ENCODE data around the gene HAUS6. TPM values are rescaled to one million over a fixed set of nuclear protein-coding genes. Genes with fewer than 3 reads are reported as not detected.

Gene HAUS6
- total RNA-seq, 1 donor from 2014 or later, result 27.2 TPM

DNA sequence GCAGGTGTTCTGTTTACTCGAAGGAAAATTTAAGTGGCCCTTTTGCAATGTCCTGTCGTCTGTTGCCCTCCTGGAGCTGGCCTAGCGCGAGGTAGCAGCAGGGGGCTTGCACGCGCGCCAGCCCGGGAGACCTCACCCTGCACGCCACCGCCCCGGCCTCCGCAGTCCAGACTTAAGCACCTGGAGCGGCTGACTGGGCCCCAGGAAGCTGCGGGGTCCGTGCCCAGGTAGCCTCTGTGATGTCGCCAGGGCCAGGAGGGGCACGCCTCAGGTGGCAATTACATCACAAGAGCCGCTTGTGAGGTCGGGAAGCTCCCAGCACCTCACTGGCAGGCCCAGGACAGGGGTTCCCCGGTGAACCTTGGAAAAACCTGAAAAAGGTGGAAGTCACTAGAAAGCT, 69.7 kb downstream of the HAUS6 start, which contains the start of gene SAXO1:
SAXO1 (minus strand) TSS at position 195 of the 400 bp plus-strand sequence. CDS start 301 bp downstream, outside the sequence.
- no peak for DNase-seq (ENCODE audit: low read depth)
- no peak within 1 kb of the TSS for H3K4me3 ChIP-seq (ENCODE audit: low read depth, low read length)
- no peak for TF ChIP-seq CTCF (conservative IDR thresholded peaks at IDR 0.05; ENCODE audit: low read depth, low read length)

- H3K4me3 ChIP-seq (ENCODE audit: low read depth, low read length), result no peak overlapping the region
- DNase-seq (ENCODE audit: low read depth), result no peak
Measured at GRCh38 chr9:19032406-19032805, 70.3 kb downstream of the HAUS6 start.

GRCh38 chr9:19030899-19031298, 71.8 kb downstream of the HAUS6 start:
- DNase-seq (ENCODE audit: low read depth), result no peak
- no peak overlapping the region for H3K4me3 ChIP-seq (ENCODE audit: low read depth, low read length)
- TF ChIP-seq CTCF (conservative IDR thresholded peaks at IDR 0.05; ENCODE audit: low read depth, low read length), result no peak

More at GRCh38 chr9:19032406-19032805, 70.3 kb downstream of the HAUS6 start:
- TF ChIP-seq CTCF (conservative IDR thresholded peaks at IDR 0.05; ENCODE audit: low read depth, low read length), result no peak

DNA sequence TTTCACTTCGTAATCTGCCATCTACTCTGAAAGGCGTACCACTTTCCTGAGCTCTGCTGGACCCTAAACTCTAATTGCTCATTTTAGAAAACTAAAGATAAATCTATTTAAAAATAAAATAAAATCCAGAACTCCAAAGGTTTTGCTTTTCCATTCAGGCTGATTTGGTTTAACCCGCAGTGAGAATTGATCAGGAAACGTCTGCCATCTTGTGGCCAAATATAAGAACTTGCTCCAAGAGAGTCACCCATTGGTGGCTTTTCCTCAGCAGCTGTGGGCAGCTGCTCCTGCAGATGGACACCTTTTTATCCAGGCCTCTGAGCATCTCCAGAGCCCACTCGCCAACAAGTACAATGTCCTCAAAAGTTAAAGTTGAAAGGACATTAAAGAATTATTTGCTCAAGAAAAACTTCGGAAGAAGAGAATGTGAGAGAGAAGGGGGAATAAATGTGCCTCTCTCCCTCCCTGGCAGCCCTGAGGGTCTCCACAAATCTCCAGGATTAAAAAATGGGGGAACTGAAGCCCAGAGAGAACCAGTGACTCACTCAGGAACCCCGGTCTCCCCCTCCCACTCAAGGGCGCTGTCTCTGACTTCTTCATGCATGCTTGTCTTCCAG, 73.8 kb downstream of the HAUS6 start:
- no peak overlapping the region for H3K4me3 ChIP-seq (ENCODE audit: low read depth, low read length)
- TF ChIP-seq CTCF (conservative IDR thresholded peaks at IDR 0.05; ENCODE audit: low read depth, low read length), result peak; percentile 74
- no peak for DNase-seq (ENCODE audit: low read depth)

DNA sequence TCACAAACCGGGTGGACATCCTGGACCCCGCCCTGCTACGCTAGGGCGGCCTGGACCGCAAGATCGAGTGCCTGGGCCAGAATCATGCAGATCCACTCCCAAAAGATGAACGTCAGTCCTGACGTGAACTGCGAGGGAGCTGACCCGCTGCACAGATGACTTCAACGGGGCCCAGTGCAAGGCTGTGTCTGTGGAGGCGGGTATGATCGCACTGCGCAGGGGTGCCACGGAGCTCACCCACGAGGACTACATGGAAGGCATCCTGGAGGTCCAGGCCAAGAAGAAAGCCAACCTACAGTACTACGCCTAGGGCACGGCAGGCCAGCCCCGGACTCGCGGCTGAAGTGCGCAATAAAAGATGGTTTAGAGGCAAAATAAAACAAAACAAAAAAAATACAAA, 74.9 kb downstream of the HAUS6 start:
- no peak overlapping the region for H3K4me3 ChIP-seq (ENCODE audit: low read depth, low read length)
- DNase-seq (ENCODE audit: low read depth), result no peak
- no peak for TF ChIP-seq CTCF (conservative IDR thresholded peaks at IDR 0.05; ENCODE audit: low read depth, low read length)

DNA sequence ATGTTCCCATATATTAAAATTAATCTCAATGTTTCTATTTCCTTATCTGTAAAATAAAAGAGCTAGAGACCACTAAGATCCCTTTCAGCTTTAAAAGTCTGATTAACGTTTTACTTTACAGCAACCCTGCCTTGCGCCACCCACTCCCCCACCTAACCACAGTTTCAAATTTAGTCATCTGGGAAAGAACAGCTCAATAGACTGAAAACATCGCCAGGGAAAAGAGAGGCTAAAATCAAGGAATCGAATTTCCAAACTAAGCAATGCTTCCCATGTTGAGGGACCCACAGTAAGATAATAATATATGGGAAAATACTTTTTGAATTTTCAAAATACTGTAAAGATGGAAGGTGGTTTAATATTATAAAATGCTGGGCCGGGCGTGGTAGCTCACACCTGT, 76.3 kb downstream of the HAUS6 start:
- no peak for DNase-seq (ENCODE audit: low read depth)
- TF ChIP-seq CTCF (conservative IDR thresholded peaks at IDR 0.05; ENCODE audit: low read depth, low read length), result no peak
- H3K4me3 ChIP-seq (ENCODE audit: low read depth, low read length), result no peak overlapping the region

DNA sequence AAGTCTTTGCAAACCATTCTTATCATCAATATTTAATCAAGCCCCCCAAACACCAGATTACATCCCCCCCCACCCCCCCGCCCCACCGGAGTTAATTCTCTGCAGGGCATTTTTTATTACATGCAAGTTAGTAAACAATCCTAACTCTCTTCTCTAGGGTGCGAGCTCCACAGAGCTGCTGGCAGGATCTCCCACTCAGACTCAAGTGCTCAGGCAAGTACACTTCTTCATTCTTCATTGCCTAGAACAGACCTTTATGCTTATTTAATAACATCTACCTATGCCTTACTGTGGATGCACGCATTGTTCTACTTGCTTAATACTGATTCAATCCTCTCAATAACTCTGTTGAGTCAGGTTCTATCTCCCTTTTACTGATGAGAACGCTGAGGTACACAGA, 79.6 kb downstream of the HAUS6 start:
- no peak for DNase-seq (ENCODE audit: low read depth)
- no peak overlapping the region for H3K4me3 ChIP-seq (ENCODE audit: low read depth, low read length)
- TF ChIP-seq CTCF (conservative IDR thresholded peaks at IDR 0.05; ENCODE audit: low read depth, low read length), result no peak
